Fibroblast of the conjunctiva (primary cell): ENCODE results near the gene NETO1.

Experiments
- DNase-seq: peaks from one replicate; pipeline ENCODE4 v3.0.0-alpha.2; 2010; ENCODE audit warnings: low read depth

Gene NETO1

DNA sequence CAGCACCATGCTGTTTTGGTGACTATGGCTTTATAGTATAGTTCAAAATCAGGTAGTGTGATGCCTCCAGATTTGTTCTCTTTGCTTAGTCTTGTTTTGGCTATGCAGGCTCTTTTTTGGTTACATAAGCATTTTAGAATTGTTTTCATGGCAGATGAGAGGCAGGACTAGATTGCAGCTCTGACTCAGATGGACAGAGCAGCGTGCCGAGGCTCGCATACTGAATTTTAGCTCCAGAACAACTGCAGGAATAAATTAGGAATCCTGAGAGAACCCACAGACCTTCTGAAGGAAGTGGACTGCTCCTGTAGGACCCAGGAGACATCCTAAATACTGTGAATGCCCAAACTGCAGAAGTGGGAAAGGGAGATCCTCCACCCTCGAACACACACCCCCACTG lies 141.6 kb downstream of the NETO1 start:
- DNase-seq, result no peak

DNA sequence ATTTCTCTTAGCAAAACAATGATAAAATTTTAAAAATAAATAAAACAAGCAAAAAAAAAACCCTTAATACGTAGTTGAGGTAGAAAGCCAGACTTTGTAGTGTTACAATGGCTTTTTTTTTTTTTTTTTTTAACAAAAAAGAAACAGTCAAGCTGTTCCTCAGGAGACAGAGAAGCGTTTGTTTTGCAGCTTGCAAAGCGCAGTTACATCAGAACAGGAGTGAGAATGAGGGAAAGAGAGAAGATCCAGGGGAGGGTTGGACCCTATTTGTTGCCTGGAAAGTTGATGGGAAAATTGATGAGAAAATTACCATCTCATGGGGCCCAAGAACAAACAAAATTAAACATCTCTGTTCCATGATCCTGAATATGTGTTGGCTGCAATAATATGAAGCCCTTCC lies 146.5 kb downstream of the NETO1 start:
- no peak for DNase-seq

DNA sequence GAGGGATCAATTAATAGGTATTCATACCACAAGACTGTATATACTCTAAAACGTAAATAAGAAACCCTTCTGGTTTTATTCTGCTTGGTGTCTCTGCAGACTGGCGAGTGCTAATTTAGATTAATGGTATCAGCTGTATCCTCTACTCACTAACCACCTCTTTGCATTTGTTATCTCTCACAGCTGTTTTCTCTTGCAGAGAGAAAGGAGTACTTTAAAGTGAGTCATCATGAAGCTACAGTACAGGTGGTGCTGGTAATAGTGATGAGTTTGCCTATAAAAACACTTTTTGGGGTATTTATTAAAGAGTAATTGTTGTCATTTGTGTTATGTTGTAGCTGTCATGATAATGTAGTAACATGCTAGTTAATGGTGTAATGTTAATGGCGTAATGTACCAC lies 147.7 kb downstream of the NETO1 start:
- DNase-seq, result no peak

DNA sequence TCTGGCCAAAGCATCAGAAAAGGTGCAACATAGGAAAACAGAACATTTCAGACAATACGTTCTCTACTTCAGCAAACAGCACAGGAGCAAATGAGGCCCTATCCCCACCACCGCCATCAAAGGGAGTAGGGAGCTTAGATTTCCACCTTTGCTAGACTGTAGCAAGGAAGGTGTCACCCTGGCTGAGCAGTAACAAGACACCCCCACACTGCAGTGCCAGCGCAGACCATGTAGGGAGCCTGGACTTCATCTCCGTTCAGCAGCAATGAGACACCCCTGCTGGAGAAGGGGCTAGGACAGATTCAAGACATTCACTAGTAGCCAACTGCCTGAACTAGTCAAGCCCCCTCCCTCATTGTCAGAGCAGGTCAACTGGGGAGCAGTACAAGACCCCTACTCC lies 163.6 kb downstream of the NETO1 start:
- DNase-seq, result no peak

DNA sequence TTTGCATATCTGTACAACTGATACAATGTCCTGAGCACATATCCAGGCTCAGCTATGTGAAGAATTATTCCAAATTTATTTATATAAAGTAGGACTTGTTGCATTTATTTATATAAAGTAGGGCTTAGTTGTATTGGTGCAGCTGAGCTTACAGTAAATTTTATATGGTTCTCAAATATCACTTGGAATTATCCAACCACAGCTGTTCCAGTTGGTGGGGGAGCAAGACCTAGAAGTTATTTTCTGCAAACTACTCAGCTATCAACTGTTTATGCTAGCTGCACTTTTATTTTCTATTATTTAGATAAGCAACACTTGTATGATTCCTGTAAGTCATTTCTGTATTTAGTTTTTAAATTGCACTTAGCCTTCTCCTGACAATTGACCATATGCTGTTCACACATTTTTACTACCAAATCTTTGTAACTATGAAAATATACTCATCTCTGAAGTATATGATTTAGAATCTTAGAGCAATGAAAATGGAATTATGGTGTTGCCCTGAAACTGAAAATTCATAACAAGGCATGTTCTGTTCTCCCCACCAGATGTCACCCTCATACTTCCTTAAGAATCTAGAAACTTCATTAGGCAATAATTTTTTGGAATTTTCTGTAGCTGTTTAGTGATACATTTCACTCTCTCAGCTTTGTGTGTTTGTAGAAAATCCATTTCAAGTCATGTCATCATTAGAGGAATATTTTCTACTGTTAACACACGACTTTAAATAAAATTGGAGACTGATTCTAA lies 166.7 kb downstream of the NETO1 start:
- DNase-seq, result peak; percentile 4

DNA sequence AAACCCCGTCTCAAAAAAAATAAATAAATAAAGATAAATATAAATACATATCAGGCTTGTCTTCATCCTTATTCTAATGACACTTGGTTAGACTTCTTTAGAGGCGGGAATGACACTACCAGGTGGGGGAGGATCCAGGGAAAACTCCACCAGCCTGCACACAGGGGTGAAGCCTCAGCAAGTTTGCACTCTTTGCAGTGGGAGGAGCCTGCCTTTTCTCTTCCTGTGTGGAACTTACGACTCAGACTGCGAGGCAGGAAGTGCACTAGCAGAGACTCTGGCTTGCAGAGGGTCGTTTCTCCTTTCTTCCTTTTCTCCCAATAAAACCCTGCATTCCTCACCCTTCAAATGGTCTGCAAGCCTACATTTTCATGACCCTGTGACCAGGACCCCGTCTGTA lies 170.1 kb downstream of the NETO1 start:
- DNase-seq, result no peak

DNA sequence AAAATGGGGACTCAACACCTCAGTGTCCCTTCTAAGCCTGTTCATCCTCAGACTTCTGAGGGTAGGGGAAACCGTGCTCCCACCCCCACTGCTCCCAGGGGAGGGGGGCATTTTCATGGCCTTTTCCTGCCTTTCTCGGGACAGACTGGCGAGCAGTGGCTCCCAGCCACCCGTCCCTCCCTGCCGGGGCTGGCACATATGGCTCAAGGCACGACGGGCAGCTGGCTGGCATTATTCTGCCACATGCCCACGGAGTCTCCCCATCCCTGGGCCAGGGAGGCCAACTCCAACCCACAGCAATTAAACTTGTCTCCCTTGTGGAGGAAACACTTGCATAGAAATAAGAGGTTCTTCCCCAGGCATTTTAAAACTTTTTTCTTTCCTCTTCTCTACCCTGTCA lies 175.2 kb downstream of the NETO1 start:
- DNase-seq, result no peak
